Lung (tissue), 12 donors: ENCODE measurements around the gene BCL7C. TPM values are rescaled to one million over a fixed set of nuclear protein-coding genes. Genes with fewer than 3 reads are reported as not detected.

Experiments
- ATAC-seq: fragments of 200-7000 bp; cut with Tn5 transposase; one replicate; pipeline ENCODE4 v1.9.1; 2020; ENCODE audit warnings: moderate number of reproducible peaks; ENCODE audit not compliant: insufficient read depth, low FRiP score
- DNase-seq, 3 donors: peaks; one replicate each; pipeline ENCODE4 v3.0.0-alpha.2; 2013 to 2017
- H3K27ac ChIP-seq, 2 donors: one replicate each; pipeline ENCODE4 v1.5.1; 2013; ENCODE audit warnings: mild to moderate bottlenecking in 2 of 2, moderate library complexity in 2 of 2, control low read depth in 1 of 2, inconsistent platforms in 1 of 2, low read depth in 1 of 2, low read length in 1 of 2
- H3K27me3 ChIP-seq, 3 donors: one replicate each; pipeline ENCODE4 v1.5.1; 2013; ENCODE audit warnings: low read length in 2 of 3; ENCODE audit not compliant: control insufficient read depth in 3 of 3, insufficient read depth in 3 of 3
- H3K36me3 ChIP-seq, 4 donors: one replicate each; pipeline ENCODE4 v1.5.1; 2013; ENCODE audit warnings: low read length in 4 of 4, mild to moderate bottlenecking in 1 of 4, moderate library complexity in 1 of 4; ENCODE audit not compliant: control insufficient read depth in 4 of 4, insufficient read depth in 4 of 4
- H3K4me1 ChIP-seq, 5 donors: one replicate each; pipeline ENCODE4 v1.5.1; 2013; ENCODE audit warnings: low read length in 5 of 5, mild to moderate bottlenecking in 2 of 5, moderate library complexity in 1 of 5; ENCODE audit not compliant: control insufficient read depth in 5 of 5, insufficient read depth in 5 of 5
- H3K4me3 ChIP-seq: one replicate; pipeline ENCODE4 v1.5.1; 2013; ENCODE audit warnings: mild to moderate bottlenecking, control low read depth, moderate library complexity
- H3K9ac ChIP-seq, 2 donors: one replicate each; pipeline ENCODE4 v1.5.1; 2013; ENCODE audit warnings: low read length in 2 of 2, control low read depth in 1 of 2; ENCODE audit not compliant: insufficient read depth in 1 of 2
- H3K9me3 ChIP-seq, 4 donors: one replicate each; pipeline ENCODE4 v1.5.1; 2013; ENCODE audit warnings: low read length in 3 of 4, mild to moderate bottlenecking in 1 of 4, moderate library complexity in 1 of 4; ENCODE audit not compliant: control insufficient read depth in 4 of 4, insufficient read depth in 3 of 4
- CTCF ChIP-seq: IDR thresholded peaks from 2 replicates; pipeline ENCODE4 v1.5.1; 2012; ENCODE audit warnings: mild to moderate bottlenecking; ENCODE audit errors: control extremely low read depth, extremely low read depth
- WGBS, 2 donors: extraction: QIAGEN DNeasy Blood & Tissue Kit; methylation state at CpG; one replicate each; pipeline ENCODE4 v1.1.7; 2013; 5-methylcytosine and 5-hydroxymethylcytosine counted together
- polyA plus RNA-seq, 2 donors: library from polyadenylated mRNA; stranded (reverse); fragments of 200-250 nt; gene quantifications; one replicate each; pipeline ENCODE4 v1.2.1, GENCODE V29; 2013
- total RNA-seq, 2 donors: library from RNA; depleted of rRNA in 1 of 2; stranded (reverse); fragments of >200 nt in 1 of 2; gene quantifications; one replicate each; pipeline ENCODE4 v1.2.1, GENCODE V29; 2014 to 2021
- donor health status: control.
- donor health status: control.
- donor health status: Bipolar disorder and iron deficiency.
- donor health status: healthy.
- donor health status: DM: yes; HTN: yes; CAD: no.

BCL7C gene
- total and polyA plus RNA-seq, 4 donors: 18.2 to 51.8 (median 28.3) TPM

- TF ChIP-seq CTCF: no peak
These were observed 6.7 kb upstream of the BCL7C start for GRCh38 chr16:30900588-30900987.

DNA sequence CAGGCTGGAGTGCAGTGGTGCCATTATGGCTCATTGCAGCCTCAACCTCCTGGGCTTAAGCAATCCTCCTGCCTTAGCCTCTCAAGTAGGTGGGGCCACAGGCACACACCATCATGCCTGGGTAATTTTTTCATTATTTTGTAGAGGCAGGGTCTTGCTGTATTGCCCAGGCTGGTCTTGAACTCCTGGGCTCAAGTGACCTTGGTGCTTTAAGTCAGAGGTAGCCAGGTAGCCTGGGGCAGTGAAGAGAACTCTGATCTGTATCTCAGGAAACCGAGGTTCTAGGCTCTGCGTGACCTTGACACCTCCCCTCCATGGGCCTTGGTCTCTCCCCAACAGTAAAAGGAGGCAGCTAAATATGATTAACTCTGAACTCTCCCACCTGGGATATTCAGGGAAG lies 5.9 kb upstream of the BCL7C start:
- Histone ChIP-seq H3K9ac (no peak overlapping the region), H3K9me3 (no peaks in the 10 kb centered on the region), H3K4me3 (no peak overlapping the region), H3K27me3 (no peaks in the 10 kb centered on the region), H3K4me1 (peaks cover 4 to 26% (median 20%) of the 10 kb centered on the region in 5 donors), H3K27ac (no peak overlapping the region), H3K36me3 (no peaks in the 10 kb centered on the region)
- no peak for ATAC-seq
- WGBS, 2 donors: 85 to 89% methylated on average over 2 of the region's 2 CpGs
- no peak for TF ChIP-seq CTCF
- DNase-seq: no peak

More at GRCh38 chr16:30900588-30900987, 6.7 kb upstream of the BCL7C start:
- no peak overlapping the region for H3K4me3 ChIP-seq
- DNase-seq (no peak), ATAC-seq (no peak)
- no peaks in the 10 kb centered on the region for H3K9me3 ChIP-seq
- H3K9ac ChIP-seq: no peak overlapping the region
- peaks cover 0 to 18% (median 12%) of the 10 kb centered on the region in 5 donors for H3K4me1 ChIP-seq
- H3K27me3 ChIP-seq: no peaks in the 10 kb centered on the region
- H3K27ac ChIP-seq: no peak overlapping the region
- 96 to 97% methylated on average over 5 of the region's 5 CpGs for whole genome bisulfite sequencing, 2 donors
- no peaks in the 10 kb centered on the region for H3K36me3 ChIP-seq

- Histone ChIP-seq H3K36me3 (no peaks in the 10 kb centered on the region), H3K27ac (peak overlapping the region; percentile 91 to 94), H3K4me1 (peaks cover 9 to 38% (median 21%) of the 10 kb centered on the region in 5 donors), H3K9ac (peak overlapping the region; percentile 49 to 82), H3K9me3 (peaks cover 0 to 3% (median 0%) of the 10 kb centered on the region in 4 donors), H3K27me3 (no peaks in the 10 kb centered on the region), H3K4me3 (peak overlapping the region; percentile 42)
- ATAC-seq: peak; percentile 56
- 15% methylated on average over 31 of the region's 31 CpGs for WGBS, 2 donors
- TF ChIP-seq CTCF: no peak
- DNase-seq: peak; percentile 95
These were observed 3.2 kb upstream of the BCL7C start for GRCh38 chr16:30896889-30897733.
